GM18520 (cell line): ENCODE results near the gene SMIM13.

Experiments used
- ATAC-seq: cut with Tn5 transposase; IDR thresholded peaks from one replicate; pipeline ENCODE4 v1.9.1; 2021; ENCODE audit not compliant: unreplicated experiment

SMIM13 gene

GRCh38 chr6:11185204-11185842 is 91.7 kb downstream of the SMIM13 start:
- ATAC-seq = no peak

DNA sequence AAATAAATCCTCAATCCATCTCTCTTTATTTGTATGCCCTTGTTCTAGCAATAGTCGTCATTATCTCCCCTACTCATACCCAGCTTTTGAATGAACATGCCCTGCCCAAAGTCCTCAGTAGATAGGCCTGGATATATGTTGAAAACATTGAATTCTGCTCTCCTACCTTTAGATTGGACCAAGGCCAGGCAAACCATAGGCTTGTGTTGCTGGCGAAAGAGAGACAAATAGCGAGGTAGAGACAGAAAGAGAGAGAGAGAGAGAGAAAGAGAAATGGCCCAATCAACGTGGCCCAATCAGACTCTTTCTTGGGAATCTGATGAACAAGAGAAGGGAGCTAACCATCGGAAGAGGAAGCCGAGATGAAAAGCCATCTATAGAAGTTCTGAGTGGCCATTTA is 93.7 kb downstream of the SMIM13 start:
- ATAC-seq = no peak
